ENCODE data around the gene TMEM165.

The TMEM165 gene

DNA sequence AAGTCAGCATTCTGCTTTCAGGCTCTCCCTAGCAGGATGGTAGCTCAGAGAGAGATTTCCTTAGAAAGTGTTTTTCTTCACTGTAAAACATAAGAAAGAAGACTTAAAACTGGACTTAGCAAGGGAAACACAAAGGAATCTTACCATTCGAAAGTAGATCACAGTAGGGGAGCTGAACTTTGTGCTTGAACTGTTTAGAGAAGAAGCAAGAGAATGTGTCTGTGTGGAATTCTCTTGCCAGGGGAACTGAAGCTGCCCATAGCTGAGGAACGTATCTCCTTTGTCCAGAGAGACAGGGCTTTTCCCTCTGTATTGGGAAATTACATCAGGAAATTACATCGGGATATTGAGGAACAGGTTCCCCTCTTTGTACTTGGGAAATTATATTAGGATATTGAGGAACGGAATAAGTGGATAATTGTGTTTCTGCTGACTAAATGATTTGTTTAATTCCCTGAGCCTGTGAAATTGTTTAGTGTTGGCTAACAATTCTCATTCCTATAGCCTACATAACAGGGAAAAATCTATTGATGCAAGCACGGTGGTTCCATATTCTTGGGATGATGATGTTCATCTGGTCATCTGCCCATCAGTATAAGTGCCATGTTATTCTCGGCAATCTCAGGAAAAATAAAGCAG lies 28.6 kb upstream of the TMEM165 start:
- in situ Hi-C loops (cut with MboI; ENCODE audit: low sequenced_read_pairs, unreplicated experiment) = no loop called here
- TF ChIP-seq, protein P1, sequence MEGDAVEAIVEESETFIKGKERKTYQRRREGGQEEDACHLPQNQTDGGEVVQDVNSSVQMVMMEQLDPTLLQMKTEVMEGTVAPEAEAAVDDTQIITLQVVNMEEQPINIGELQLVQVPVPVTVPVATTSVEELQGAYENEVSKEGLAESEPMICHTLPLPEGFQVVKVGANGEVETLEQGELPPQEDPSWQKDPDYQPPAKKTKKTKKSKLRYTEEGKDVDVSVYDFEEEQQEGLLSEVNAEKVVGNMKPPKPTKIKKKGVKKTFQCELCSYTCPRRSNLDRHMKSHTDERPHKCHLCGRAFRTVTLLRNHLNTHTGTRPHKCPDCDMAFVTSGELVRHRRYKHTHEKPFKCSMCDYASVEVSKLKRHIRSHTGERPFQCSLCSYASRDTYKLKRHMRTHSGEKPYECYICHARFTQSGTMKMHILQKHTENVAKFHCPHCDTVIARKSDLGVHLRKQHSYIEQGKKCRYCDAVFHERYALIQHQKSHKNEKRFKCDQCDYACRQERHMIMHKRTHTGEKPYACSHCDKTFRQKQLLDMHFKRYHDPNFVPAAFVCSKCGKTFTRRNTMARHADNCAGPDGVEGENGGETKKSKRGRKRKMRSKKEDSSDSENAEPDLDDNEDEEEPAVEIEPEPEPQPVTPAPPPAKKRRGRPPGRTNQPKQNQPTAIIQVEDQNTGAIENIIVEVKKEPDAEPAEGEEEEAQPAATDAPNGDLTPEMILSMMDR (IDR thresholded peaks at IDR 0.05; ENCODE audit: borderline replicate concordance, control extremely low read depth, extremely low read depth, insufficient read depth, missing control alignments) = no peak
- DNase-seq (ENCODE audit: low spot score) = no peak

DNA sequence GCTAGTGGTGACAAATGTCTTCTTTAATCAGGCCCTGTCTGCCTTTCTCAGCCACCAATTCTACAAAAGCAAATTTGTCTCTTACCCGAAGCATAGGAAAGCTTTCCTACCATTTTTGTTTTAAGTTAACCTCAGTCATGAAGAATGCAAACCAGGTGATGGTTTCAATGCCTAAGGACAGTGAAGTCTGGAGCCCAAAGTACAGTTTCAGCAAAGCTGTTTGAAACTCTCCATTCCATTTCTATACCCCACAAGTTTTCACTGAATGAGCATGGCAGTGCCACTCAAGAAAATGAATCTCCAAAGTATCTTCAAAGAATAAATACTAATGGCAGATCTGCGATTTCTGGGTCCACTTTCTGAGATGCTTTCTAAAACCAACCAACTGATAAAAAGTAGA lies 25.8 kb upstream of the TMEM165 start:
- TF ChIP-seq, protein P1 (IDR thresholded peaks at IDR 0.05; ENCODE audit: borderline replicate concordance, control extremely low read depth, extremely low read depth, insufficient read depth, missing control alignments) = no peak
- DNase-seq (ENCODE audit: low spot score) = no peak
- in situ Hi-C loops (cut with MboI; ENCODE audit: low sequenced_read_pairs, unreplicated experiment) = no loop called here

DNA sequence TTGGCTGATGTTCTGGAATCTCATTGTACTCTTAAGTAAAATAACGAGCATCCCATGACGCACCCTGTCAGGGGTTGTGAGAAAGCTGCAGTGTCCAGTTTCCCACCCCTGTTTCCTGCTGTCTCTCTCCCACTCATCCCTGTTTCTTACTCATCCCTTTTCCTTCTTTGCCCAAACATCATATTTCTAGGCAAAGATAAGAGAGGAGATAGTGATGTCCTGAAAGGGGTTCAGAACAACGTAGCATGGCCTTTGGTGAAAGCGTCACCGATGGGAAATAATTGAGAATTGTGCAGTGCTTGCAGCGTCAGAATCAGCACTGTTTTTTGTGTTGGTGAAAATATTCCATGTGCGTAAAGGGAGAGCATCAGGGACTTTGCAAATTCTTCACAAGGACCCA lies 23.5 kb upstream of the TMEM165 start:
- in situ Hi-C loops (cut with MboI; ENCODE audit: low sequenced_read_pairs, unreplicated experiment) = no loop called here
- no peak for DNase-seq (ENCODE audit: low spot score)
- TF ChIP-seq, protein P1 (IDR thresholded peaks at IDR 0.05; ENCODE audit: borderline replicate concordance, control extremely low read depth, extremely low read depth, insufficient read depth, missing control alignments) = no peak

DNA sequence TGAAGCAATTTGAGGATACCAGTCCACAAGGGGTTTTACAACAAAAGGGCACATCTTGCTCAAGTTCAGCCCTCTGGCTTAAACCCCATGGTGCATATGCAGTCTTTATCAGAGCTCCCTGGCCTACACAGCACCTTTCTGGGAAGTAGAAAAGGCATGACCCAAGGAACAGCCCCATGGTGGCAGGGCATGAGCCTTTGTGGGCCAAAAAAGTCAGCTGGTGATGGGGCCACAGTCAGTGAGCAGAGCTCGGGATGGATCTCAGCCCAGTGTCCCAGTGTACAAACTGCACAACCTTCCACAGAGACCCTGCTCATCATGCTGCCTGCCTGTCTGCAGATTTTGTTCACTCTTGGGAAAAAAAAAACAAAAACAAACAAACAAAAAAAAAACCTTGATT lies 22.3 kb upstream of the TMEM165 start:
- in situ Hi-C loops (cut with MboI; ENCODE audit: low sequenced_read_pairs, unreplicated experiment) = no loop called here
- DNase-seq (ENCODE audit: low spot score) = no peak
- TF ChIP-seq, protein P1 (IDR thresholded peaks at IDR 0.05; ENCODE audit: borderline replicate concordance, control extremely low read depth, extremely low read depth, insufficient read depth, missing control alignments) = no peak

- TF ChIP-seq, protein P1 (IDR thresholded peaks at IDR 0.05; ENCODE audit: borderline replicate concordance, control extremely low read depth, extremely low read depth, insufficient read depth, missing control alignments) = no peak
- in situ Hi-C loops (cut with MboI; ENCODE audit: low sequenced_read_pairs, unreplicated experiment) = no loop called here
These were observed 19.1 kb upstream of the TMEM165 start for GRCh38 chr4:55376698-55377097.

DNA sequence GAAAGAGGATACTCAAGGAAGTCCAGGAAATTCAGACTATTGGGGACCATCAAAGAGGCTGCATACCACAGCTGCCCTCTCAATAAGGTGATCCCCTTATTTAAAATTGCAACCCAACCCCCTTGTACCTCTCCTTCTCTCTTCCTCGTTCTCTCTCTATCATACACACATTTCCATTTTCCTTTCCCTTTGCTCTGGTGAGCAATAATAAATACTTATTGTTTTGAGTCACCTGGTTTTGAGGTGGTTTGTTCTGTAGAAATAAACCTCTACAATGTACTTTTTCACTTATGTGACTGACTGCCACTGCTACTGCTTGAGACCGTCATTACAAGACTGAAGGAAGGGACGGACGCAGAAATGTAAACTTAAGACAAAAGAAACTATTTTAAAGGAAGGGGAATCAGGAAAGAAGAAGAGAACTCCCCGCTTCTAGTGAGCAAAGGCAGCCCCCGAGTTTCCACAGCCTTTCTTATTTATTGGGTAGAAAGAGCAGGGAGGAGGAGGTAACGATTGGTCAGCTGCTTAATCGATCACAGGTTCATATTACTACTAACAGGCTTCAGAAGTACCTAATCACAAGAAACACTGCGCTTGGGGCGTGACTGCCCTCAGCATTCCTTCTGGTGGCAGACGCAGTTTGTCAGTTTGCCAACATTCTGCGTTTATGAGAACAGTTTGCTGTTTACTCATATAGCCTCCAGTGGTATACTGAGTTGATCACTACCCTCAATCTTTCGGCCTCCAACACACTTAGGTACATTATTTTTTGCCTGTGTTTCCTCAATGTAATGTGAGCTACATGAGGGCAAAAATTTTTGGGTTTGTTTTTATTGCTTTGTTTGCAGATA lies 16.9 kb upstream of the TMEM165 start:
- DNase-seq (ENCODE audit: low spot score) = no peak
- in situ Hi-C loops (cut with MboI; ENCODE audit: low sequenced_read_pairs, unreplicated experiment) = no loop called here
- TF ChIP-seq, protein P1 (IDR thresholded peaks at IDR 0.05; ENCODE audit: borderline replicate concordance, control extremely low read depth, extremely low read depth, insufficient read depth, missing control alignments) = no peak

More at GRCh38 chr4:55376698-55377097, 19.1 kb upstream of the TMEM165 start:
- no peak for DNase-seq (ENCODE audit: low spot score)
